T-cell (primary cell): ENCODE data around the gene SERPINE2. TPM values are rescaled to one million over a fixed set of nuclear protein-coding genes. Genes with fewer than 3 reads are reported as not detected.
A peak's percentile ranks its signal among the peaks of the same experiment; 100 is the strongest.

Source experiments
- ATAC-seq, 4 experiments: fragments of 200-7000 bp in 3 of 4; fragments of 150-1000 bp in 1 of 4; cut with Tn5 transposase; replicated peaks in 1 of 4; 1 replicate in 3 of 4; 2 replicates in 1 of 4; pipeline ENCODE4 v1.10.0; 2021; ENCODE audit warnings: moderate library complexity in 3 of 4, mild to moderate bottlenecking in 2 of 4, moderate number of reproducible peaks in 1 of 4
- CTCF ChIA-PET, 2 donors: fragments of 300-600 bp; sonication (Branson Sonifier 250); formaldehyde crosslinking; loops; one replicate each; lab custom pipeline; 2022; ENCODE audit warnings: antibody characterized with exemption in 2 of 2; lab: Charles Lee
- POLR2A ChIA-PET, 2 donors: fragments of 300-600 bp; sonication (Branson Sonifier 250); formaldehyde crosslinking; loops; one replicate each; lab custom pipeline; 2022; ENCODE audit warnings: antibody characterized with exemption in 2 of 2; lab: Charles Lee
- DNase-seq, 35 experiments: peaks; one replicate each; pipeline versions ENCODE4 v3.0.0 to v3.0.0-alpha.2; 2013 to 2023
- H3K27ac ChIP-seq: one replicate; pipeline ENCODE4 v1.5.1; 2013; ENCODE audit warnings: low read length
- H3K27me3 ChIP-seq, 2 experiments: replicated peaks in 1 of 2; 1 replicate in 1 of 2; 2 replicates in 1 of 2; pipeline versions ENCODE4 v1.6.1 to v1.7.0; 2013; ENCODE audit warnings: low read length in 1 of 2, mixed read lengths in 1 of 2; ENCODE audit not compliant: control insufficient read depth in 2 of 2, insufficient read depth in 2 of 2; ENCODE audit errors: extremely low read depth in 1 of 2
- H3K36me3 ChIP-seq, 2 donors: 1 replicate in 1 of 2; 2 replicates in 1 of 2; pipeline versions ENCODE4 v1.6.1 to v1.7.0; 2013; ENCODE audit warnings: low read length in 1 of 2; ENCODE audit not compliant: control insufficient read depth in 2 of 2, insufficient read depth in 1 of 2; ENCODE audit errors: extremely low read depth in 1 of 2
- H3K4me1 ChIP-seq, 2 experiments: 1 replicate in 1 of 2; 2 replicates in 1 of 2; pipeline versions ENCODE4 v1.6.1 to v1.7.0; 2013; ENCODE audit warnings: low read length in 2 of 2, mixed read lengths in 1 of 2; ENCODE audit not compliant: insufficient read depth in 2 of 2, control insufficient read depth in 1 of 2; ENCODE audit errors: extremely low read depth in 1 of 2
- H3K4me3 ChIP-seq, 2 donors: 1 replicate in 1 of 2; 2 replicates in 1 of 2; pipeline versions ENCODE4 v1.5.1 to v1.7.0; 2013; ENCODE audit warnings: mild to moderate bottlenecking in 2 of 2, low read length in 1 of 2, moderate library complexity in 1 of 2; ENCODE audit not compliant: control insufficient read depth in 1 of 2; ENCODE audit errors: extremely low read depth in 1 of 2
- H3K9me3 ChIP-seq: 2 replicates; pipeline ENCODE4 v1.7.0; 2013
- H3K27ac Mint-ChIP-seq, 2 donors: one replicate each; pipeline ENCODE4 v1.8.0; 2020 to 2021; ENCODE audit warnings: mild to moderate bottlenecking in 2 of 2, mixed read lengths in 2 of 2
- H3K27me3 Mint-ChIP-seq, 2 donors: one replicate each; pipeline ENCODE4 v1.8.0; 2021 to 2022; ENCODE audit warnings: mixed read lengths in 2 of 2
- H3K36me3 Mint-ChIP-seq: one replicate; pipeline ENCODE4 v1.8.0; 2021; ENCODE audit warnings: mixed read lengths
- H3K4me1 Mint-ChIP-seq, 3 donors: one replicate each; pipeline ENCODE4 v1.8.0; 2020 to 2022; ENCODE audit warnings: mixed read lengths in 3 of 3, mild to moderate bottlenecking in 1 of 3
- H3K4me3 Mint-ChIP-seq, 3 donors: one replicate each; pipeline ENCODE4 v1.8.0; 2020 to 2022; ENCODE audit warnings: mild to moderate bottlenecking in 3 of 3, mixed read lengths in 3 of 3, moderate library complexity in 3 of 3
- H3K9me3 Mint-ChIP-seq, 3 donors: one replicate each; pipeline ENCODE4 v1.8.0; 2020 to 2022; ENCODE audit warnings: mixed read lengths in 3 of 3
- WGBS: methylation state at CpG from one replicate; pipeline ENCODE4 v1.1.5; 2013; ENCODE audit warnings: missing lambda C conversion rate; ENCODE audit not compliant: insufficient coverage; 5-methylcytosine and 5-hydroxymethylcytosine counted together
- total RNA-seq, 35 experiments: library from RNA in 6 of 35; stranded (reverse) in 6 of 35; fragments of 120-200 nt in 1 of 35; gene quantifications; one replicate each; pipeline versions ENCODE4 v1.2.1 to v1.2.4 and lab custom pipeline; 2013 to 2026

The SERPINE2 gene
- total RNA-seq, 5 donors from 2014 or later (not counting 1 experiment from before 2014, with no cell fraction given): 2.0 to 7.5 (median 4.1) TPM

- ChIA-PET CTCF (interaction anchor here in 1 of 2 donors (1.4 kb wide), 1 partner anchor 34 kb away, joined by 4 read pairs; no protein-coding TSS in a partner anchor), POLR2A (interaction anchor here in 1 of 2 donors (0.7 kb wide), 1 partner anchor 9 kb away, joined by 3 read pairs; no protein-coding TSS in a partner anchor)
- H3K27ac Mint-ChIP-seq: peak overlapping the region; percentile 0 to 17
- ATAC-seq (no peak), DNase-seq (no peak)
- H3K4me1 ChIP-seq: peaks cover 6 to 10% of the 10 kb centered on the region in 2 experiments
- no peaks in the 10 kb centered on the region for H3K9me3 ChIP-seq
- H3K27me3 Mint-ChIP-seq: no peaks in the 10 kb centered on the region
- H3K4me3 ChIP-seq: no peak overlapping the region
- H3K27me3 ChIP-seq: no peaks in the 10 kb centered on the region
- no peaks in the 10 kb centered on the region for H3K36me3 ChIP-seq
- H3K36me3 Mint-ChIP-seq: peaks cover 5% of the 10 kb centered on the region
- peaks cover 64 to 77% (median 75%) of the 10 kb centered on the region in 3 donors for H3K4me1 Mint-ChIP-seq
- H3K9me3 Mint-ChIP-seq: peaks cover 0 to 5% (median 0%) of the 10 kb centered on the region in 3 donors
- H3K4me3 Mint-ChIP-seq: no peak overlapping the region
- no peak overlapping the region for H3K27ac ChIP-seq
These were observed 103.5 kb downstream of the SERPINE2 start for GRCh38 chr2:223935459-223936125.

GRCh38 chr2:223934870-223935269 is 104.2 kb downstream of the SERPINE2 start:
- Histone ChIP-seq H3K4me3 (no peak overlapping the region), H3K27me3 (no peaks in the 10 kb centered on the region), H3K4me1 (peaks cover 13 to 15% of the 10 kb centered on the region in 2 experiments), H3K27ac (no peak overlapping the region), H3K36me3 (no peaks in the 10 kb centered on the region), H3K9me3 (no peaks in the 10 kb centered on the region)
- DNase-seq (no peak), ATAC-seq (no peak)
- 75% methylated on average over 1 of the region's 6 CpGs for WGBS
- Mint-ChIP-seq H3K27ac (no peak overlapping the region), H3K27me3 (no peaks in the 10 kb centered on the region), H3K9me3 (peaks cover 0 to 5% (median 0%) of the 10 kb centered on the region in 3 donors), H3K4me1 (peaks cover 71 to 83% (median 82%) of the 10 kb centered on the region in 3 donors), H3K36me3 (peaks cover 5% of the 10 kb centered on the region), H3K4me3 (no peak overlapping the region)
- CTCF ChIA-PET: no interaction called here
- POLR2A ChIA-PET: no interaction called here

GRCh38 chr2:223932816-223933800 is 106.0 kb downstream of the SERPINE2 start:
- POLR2A ChIA-PET: interaction anchor here in 1 of 2 donors (0.5 kb wide), 1 partner anchor 1267 kb away, joined by 3 read pairs; no protein-coding TSS in a partner anchor

GRCh38 chr2:223930103-223930976 is 108.7 kb downstream of the SERPINE2 start:
- no peaks in the 10 kb centered on the region for H3K27me3 Mint-ChIP-seq
- H3K9me3 Mint-ChIP-seq: peaks cover 0 to 7% (median 0%) of the 10 kb centered on the region in 3 donors
- H3K4me3 ChIP-seq: no peak overlapping the region
- peak overlapping the region; percentile 71 to 72 for H3K27ac Mint-ChIP-seq
- POLR2A ChIA-PET: no interaction called here
- H3K4me1 Mint-ChIP-seq: peaks cover 54 to 64% (median 59%) of the 10 kb centered on the region in 3 donors
- H3K4me1 ChIP-seq: peaks cover 10 to 28% of the 10 kb centered on the region in 2 experiments
- H3K36me3 ChIP-seq: no peaks in the 10 kb centered on the region
- H3K36me3 Mint-ChIP-seq: peaks cover 12% of the 10 kb centered on the region
- H3K9me3 ChIP-seq: no peaks in the 10 kb centered on the region
- H3K27me3 ChIP-seq: no peaks in the 10 kb centered on the region
- 88% methylated on average over 16 of the region's 23 CpGs for WGBS
- H3K4me3 Mint-ChIP-seq: peak overlapping the region in 2 of 3 donors; percentile 17 to 57
- CTCF ChIA-PET: interaction anchor here (0.5 to 1.2 kb wide), 7 partner anchors 8 to 106 kb away, joined by 3 to 9 read pairs (median 4); no protein-coding TSS in a partner anchor
- H3K27ac ChIP-seq: peak overlapping the region; percentile 43
- no peak for ATAC-seq
- no peak for DNase-seq

More at GRCh38 chr2:223932816-223933800, 106.0 kb downstream of the SERPINE2 start:
- H3K4me1 Mint-ChIP-seq: peaks cover 76 to 78% (median 76%) of the 10 kb centered on the region in 3 donors
- Histone ChIP-seq H3K4me3 (no peak overlapping the region), H3K36me3 (no peaks in the 10 kb centered on the region), H3K4me1 (peaks cover 18 to 25% of the 10 kb centered on the region in 2 experiments), H3K9me3 (no peaks in the 10 kb centered on the region), H3K27ac (no peak overlapping the region), H3K27me3 (no peaks in the 10 kb centered on the region)
- H3K9me3 Mint-ChIP-seq: no peaks in the 10 kb centered on the region
- no peak overlapping the region for H3K27ac Mint-ChIP-seq
- CTCF ChIA-PET: interaction anchor here in 1 of 2 donors (0.7 kb wide), 1 partner anchor 68 kb away, joined by 4 read pairs; no protein-coding TSS in a partner anchor
- no peak for ATAC-seq
- no peak for DNase-seq
- whole genome bisulfite sequencing: no CpG with 5 or more reads among the region's 6 CpGs
- no peaks in the 10 kb centered on the region for H3K36me3 Mint-ChIP-seq
- no peak overlapping the region for H3K4me3 Mint-ChIP-seq
- H3K27me3 Mint-ChIP-seq: no peaks in the 10 kb centered on the region

- Mint-ChIP-seq H3K4me3 (peak overlapping the region; percentile 17 to 57 (median 21)), H3K9me3 (peaks cover 0 to 7% (median 0%) of the 10 kb centered on the region in 3 donors), H3K27ac (peak overlapping the region; percentile 71 to 72), H3K36me3 (peaks cover 12% of the 10 kb centered on the region), H3K4me1 (peaks cover 49 to 57% (median 53%) of the 10 kb centered on the region in 3 donors), H3K27me3 (no peaks in the 10 kb centered on the region)
- ChIA-PET CTCF (interaction anchor here (0.5 to 1.2 kb wide), 6 partner anchors 9 to 291 kb away, joined by 3 to 6 read pairs (median 4); no protein-coding TSS in a partner anchor), POLR2A (no interaction called here)
- H3K4me1 ChIP-seq: peaks cover 10 to 28% of the 10 kb centered on the region in 2 experiments
- ATAC-seq (peak; percentile 82 to 98 (median 82)), DNase-seq (peak in 27 of 35 experiments; percentile 10 to 67 (median 31))
- no peaks in the 10 kb centered on the region for H3K36me3 ChIP-seq
- H3K9me3 ChIP-seq: no peaks in the 10 kb centered on the region
- peak overlapping the region in 1 of 2 donors; percentile 4 for H3K4me3 ChIP-seq
- WGBS: no CpG with 5 or more reads among the region's 4 CpGs
- H3K27ac ChIP-seq: peak overlapping the region; percentile 43
- H3K27me3 ChIP-seq: no peaks in the 10 kb centered on the region
These were observed 109.4 kb downstream of the SERPINE2 start for GRCh38 chr2:223929571-223930102.
